Measurements from ENCODE around the gene TANGO6.

The TANGO6 gene

DNA sequence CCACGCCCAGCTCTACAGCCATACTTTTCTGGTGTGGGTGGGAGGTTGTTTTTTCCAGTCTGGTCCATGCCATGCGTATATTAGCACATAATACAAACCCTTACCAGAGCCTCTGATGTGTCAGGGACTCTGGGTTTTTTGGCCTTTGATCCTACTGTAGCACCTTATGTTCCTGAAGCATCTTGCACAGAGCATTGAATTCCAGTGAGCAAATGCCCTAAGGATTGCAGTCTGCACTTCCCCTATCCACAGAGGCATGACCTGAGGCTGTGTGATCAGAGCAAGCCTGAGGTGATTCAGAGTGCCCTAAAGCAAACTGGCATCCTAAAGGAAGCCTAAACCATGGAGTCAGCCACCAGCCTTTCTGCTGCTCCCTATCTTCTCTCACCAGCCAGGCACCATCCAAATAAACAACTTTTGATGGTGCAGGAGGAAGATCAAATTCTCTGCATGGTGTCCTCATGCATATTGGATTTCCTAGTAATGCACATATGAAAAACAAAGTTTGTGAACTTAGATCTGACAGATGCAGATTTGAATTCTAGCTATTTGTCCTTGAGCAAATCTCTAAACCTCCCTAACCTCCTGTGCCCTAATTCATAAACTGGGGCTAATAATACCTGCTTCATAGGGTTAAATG lies 220.9 kb downstream of the TANGO6 start:
- DNase-seq = no peak

DNA sequence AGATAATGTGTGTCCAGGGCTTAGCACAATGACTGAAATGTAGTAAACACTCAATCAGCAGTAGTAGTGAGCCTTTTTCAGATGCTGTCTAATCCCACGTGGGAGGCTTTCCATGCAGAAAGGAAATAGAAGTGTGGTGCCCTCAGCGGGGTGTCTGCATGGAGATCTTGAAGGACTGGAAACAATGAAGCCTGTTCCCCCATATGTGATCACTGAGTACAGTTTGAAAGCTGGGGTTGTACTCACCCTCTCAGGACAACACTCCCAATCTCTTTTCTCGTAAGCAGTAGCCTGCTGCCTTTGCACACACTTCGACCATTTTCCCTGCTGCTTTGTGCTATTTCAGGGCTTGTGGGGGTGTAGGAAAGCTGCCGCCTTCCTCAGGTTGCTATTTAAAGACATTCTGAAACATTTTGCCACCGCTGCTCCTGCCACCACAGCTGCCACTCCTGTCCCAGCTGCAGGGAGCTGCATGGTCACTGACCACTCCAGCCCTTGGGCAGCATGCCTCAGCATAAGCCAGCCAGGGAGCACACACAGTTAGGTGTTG lies 221.5 kb downstream of the TANGO6 start:
- no peak for DNase-seq

DNA sequence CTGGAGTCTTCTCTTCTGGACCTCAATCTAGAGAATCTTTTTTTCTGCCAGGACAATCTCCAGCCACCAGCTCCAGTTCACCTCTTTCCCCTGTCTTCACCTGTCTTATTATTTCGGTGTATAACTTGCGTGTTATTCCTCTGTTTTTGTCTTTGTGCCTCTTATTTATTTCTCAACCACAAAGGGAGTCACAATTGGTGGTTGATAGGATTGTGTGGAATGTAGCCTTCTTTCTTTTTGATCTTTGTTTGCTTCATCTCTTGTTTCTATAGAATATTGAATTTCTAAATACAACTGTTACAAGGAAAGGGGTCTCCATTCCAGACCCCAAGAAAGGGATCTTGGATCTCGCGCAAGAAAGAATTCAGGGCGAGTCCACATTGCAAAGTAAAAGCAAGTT lies 226.2 kb downstream of the TANGO6 start:
- no peak for DNase-seq

DNA sequence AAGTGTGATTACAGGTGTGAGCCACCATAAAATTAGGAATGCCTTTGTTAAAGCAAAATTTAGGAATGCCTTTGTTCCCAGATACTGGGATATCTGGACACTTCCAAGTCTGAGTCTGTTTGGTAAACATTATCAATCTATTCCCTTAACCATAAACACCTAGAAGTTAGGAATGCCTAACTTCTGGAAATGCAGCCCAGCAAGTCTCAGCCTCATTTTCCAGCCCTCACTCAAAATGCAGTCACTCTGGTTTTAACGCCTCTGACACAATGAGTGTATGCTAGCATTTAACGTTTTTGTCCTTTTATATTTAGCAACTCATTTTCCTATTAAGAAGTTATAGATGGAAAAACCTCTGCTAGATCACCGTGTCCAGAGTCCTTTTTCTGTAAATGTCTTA lies 227.7 kb downstream of the TANGO6 start:
- no peak for DNase-seq

DNA sequence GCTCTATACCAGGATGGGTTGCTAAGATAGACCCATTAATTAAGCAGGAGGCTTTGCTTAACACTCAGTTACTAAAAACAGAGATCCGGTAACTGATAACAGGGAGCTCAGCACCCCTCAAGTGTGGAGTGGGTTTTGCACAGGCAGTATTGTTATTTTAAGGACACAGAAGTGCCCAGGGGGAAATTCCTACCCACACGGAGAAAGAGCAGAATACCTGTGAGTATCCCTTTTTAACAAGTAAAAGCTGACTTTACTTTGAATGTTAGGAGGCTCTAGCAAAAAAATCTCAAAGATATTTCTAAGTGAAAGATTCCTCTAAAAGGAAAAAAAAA lies 229.3 kb downstream of the TANGO6 start:
- no peak for DNase-seq

DNA sequence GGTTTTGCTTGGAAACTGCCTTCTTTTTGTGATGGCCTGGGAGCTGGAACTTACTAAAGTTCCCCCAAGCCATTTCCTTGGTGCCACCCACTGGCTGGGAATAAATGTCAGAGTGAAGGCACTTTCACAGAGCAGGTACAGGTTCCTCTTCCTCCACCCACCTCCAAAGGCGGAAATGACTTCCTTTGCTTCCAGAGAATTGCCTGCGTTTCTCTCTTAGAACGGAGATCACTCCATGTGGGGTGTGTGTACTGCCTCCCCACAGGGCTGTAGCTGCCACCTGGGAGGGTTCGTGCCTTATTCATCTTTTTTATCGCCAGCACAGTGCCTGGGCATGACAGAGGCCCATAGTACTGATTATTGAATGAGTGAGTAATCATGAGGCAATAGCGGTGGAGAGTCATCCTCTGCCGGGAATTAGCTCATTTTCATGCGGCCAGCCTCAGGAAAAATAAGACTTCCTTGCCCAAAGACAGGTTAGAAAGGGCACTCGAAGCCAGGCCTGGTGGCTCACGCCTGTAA lies 229.9 kb downstream of the TANGO6 start:
- DNase-seq = no peak

DNA sequence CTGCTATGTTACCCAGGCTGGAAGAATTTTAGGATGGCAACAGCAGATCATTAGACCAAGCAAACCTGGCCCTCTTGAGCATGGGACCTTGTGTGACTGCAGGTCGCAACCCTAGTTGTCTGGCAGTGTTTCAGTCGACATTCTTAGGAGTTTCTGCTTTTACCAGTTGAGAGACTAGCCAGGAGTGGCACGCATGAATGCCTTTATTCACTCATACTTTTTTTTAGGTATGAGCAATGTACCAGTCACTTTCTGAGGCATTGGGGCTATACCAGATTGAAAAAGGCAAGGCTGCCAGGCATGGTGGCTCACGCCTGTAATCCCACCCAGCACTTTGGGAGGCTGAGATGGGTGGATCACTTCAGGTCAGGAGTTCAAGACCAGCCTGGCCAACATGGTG lies 233.9 kb downstream of the TANGO6 start:
- no peak for DNase-seq

DNA sequence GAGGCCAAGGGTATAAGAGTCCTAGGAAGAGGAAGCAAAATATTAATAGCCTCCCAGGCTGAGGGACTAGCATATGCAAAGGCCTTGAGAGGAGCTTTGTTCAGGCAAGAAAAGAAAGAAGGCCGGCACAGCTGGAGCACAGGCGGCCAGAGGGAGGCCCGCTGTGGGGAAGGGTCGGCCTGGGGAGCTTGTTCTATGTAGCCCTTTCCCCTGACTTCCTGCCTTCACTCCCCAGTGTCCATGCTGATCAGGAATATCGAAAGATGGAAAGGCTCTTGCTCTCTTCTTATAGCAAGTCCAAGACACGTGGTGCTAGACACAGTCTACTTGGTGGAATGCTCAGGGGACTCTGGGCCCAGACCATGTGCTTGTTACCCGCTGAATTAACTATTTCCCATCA lies 234.7 kb downstream of the TANGO6 start:
- DNase-seq = no peak

DNA sequence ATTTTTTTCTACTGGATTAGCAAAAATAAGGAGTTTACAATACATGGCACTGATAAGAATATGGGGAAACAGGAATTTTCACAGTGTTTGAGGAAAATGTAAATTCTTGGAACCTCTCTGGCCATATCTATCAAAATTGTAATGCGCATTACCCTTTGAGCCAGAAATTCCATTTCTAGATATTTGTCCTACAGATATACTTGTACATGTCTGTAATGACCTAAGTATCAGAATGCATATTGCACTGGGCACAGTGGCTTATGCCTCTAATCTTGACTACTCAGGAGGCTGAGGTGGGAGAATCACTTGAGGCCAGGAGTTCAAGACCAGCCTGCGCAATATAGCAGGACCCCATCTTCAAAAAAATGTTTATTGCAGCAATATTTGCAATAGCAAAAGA lies 236.4 kb downstream of the TANGO6 start:
- DNase-seq = no peak

DNA sequence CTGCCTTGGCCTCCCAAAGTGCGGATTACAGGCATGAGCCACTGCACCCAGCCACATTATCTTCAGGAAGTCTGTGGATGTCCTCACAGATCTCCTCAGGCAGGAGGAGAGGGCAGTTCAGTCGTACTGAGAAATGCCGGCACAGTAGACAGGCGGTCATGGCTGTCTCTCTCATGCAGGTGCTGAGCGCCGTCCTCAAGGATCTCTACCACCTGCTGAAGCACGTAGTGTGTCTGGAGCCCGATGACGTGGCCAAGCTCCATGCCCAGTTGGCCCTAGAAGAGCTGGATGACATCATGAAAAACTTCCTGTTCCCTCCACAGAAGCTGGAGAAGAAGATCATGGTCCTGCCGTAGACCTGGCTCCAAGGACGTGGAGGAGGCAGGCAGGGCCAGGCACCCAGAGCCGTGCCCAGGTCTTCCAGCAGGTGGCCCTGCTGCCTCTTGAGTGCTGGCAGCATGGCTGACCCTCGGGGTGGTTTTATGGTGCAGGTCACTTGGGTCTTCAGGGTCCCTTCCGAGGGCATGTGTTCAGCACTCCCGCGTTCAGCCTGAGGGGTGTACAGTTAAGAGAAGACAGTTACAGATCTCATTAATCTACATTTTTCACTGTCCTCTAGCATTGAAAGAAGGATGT lies 240.1 kb downstream of the TANGO6 start:
- DNase-seq = no peak

DNA sequence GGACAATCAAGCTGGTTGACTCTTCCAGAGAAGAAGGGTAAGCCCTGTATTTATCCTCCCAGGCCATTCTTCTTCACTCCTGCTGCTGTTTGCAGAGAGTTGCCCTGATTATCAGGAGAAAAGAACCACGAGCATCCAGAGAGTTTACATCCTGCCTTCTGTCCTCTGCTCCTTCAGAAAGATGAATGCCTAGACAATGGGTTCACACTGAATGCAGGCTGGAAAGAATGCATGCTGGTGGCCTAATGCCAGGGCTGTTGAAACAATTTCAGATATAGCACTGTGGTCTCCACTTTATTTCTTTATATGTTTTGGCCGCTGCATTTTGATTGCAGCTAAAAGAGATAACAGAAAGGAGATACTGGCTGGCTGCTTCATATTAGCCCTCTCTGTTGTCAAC lies 241.0 kb downstream of the TANGO6 start:
- no peak for DNase-seq

DNA sequence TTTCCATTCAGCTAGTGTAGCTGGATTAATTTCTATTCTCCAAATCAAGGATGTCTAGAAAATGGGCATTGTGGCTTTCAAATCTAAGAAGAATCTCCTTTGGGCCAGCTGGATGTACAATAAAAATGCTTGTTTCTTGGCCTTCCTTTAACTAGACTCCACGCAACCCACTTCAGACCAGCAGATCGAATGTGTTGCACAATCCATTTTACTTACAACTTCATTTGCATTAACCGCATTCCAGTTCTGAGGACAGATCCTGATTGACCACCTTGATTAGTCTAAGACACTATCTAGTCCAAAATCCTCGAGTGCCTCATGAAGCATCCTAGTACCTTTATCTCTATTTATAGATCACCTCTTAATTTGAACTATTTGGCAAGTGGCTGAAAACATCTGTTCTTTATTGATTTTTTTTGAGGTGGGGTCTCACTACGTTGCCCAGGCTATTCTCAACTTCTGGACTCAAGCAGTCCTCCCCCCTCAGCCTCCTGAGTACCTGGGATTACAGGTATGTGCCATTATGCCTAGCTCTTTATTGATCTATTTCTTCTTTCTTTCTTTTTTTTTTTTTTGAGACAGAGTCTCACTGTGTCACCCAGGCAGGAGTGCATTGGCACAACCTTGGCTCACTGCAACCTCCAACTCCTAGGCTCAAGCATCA lies 241.8 kb downstream of the TANGO6 start:
- DNase-seq = no peak

DNA sequence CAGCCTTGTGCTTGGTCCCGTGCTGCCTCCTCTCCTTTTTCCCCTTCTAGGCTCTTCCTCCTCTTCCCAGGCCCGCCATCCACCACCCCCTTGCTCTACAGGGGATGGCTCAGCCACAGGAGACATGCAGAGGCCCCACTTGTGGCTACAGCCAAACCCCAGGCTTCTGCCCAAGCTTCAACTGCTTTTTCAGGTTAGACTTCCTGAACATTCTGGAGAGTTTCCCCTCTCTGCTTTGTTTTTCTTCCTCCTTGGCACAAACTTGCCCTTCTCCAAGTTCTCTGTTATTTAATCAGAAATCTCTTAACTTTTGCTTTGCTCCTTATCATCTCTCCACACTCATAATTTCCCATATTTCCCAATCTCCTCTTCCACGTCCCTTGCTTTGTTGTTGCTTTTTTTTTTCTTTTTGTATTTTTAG lies 243.8 kb downstream of the TANGO6 start:
- DNase-seq = no peak

DNA sequence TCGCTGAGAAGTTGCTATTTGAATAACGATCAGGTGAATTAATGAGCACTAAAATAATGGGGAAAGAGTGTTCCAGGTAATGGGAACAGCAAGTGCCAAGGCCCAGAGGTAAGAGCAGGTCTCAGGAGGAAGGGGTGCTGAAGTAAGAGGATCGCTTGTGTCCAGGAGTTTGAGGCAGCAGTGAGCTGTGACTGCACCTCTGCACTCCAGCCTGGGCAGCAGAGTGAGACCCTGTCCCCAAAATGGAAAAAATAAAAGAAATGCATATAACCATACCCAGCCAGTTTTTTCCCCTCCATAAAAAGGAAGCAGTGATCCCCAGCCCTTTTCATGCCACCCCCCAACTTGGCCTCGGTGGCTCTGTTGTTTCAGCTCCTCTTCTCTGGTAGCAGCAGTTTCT lies 245.4 kb downstream of the TANGO6 start:
- DNase-seq = no peak

DNA sequence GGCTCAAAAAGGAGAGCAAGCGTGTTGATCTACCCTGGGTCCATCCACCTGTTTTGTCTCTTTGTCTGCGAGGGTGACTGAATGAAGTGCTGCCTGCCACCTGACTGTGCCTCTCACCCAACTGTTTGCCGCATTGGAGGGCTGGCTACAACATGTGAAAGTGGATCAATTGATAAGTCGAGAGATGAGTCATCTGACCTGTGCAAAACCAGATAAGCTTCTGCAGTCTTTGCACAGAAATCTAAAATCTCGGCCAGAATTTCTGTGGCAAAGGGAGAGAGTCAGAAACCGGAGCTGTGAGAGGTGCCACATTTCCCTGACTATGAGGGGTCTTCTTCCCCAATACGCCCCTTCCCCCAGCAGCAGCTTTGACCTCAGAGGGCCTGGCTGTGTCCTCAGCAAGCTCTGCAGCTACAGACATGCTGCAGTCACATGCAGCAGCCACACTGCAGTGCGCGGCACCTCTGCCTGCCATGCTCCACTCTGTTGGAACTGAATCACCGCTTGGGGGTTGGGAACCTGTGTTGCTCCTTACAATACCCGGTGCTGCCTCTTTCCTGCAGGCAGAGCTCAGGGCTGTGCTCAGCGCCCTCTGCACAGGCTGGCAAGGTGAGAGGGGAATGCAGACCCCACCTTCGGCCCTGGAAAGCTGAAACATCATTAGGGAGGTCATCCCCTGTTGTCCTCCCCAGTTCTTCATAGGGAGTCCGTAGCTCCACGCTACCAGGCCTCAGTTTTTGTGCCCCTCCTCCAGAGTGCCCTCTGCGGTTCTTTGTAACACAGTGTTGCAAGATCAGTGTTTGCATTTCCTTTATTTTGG lies 246.0 kb downstream of the TANGO6 start:
- no peak for DNase-seq

DNA sequence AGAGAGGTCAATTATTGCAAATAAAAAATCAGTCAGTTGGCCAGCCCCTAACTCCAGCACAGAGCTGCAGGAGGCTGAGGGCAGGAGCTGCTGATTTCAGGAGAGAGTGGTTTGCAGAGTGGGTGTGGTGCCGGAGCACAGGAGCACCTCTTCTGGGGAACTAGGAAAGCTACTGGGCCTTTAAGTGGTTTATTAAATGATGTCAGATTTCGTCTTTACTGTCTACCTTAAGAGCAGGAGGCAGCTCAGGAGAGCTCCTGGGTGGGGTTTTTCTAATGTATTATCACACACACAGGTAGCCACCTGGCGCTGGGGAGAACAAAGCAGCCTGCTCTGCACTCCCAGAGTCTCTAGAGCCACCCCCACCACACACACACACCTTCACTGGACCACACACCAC lies 250.6 kb downstream of the TANGO6 start:
- no peak for DNase-seq

DNA sequence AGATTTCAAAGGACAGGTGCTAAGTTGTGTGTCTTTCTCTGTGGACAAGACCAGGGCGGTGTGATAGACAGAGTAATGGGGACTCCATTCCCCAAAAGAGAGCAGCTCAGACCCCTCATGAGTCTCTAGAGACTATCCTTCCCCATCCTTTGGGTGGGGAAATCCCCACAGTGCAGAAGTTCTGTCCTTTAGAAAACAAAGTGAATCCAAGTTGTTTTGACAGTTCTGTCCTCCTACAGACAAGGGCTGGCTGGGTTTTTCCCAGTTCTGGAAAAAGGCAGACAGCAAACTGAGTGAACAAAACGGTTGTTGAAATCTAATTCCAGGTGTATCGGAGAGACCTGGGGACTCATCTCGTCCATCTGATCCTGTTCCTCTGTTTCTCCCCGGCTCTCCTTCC lies 251.2 kb downstream of the TANGO6 start:
- no peak for DNase-seq

DNA sequence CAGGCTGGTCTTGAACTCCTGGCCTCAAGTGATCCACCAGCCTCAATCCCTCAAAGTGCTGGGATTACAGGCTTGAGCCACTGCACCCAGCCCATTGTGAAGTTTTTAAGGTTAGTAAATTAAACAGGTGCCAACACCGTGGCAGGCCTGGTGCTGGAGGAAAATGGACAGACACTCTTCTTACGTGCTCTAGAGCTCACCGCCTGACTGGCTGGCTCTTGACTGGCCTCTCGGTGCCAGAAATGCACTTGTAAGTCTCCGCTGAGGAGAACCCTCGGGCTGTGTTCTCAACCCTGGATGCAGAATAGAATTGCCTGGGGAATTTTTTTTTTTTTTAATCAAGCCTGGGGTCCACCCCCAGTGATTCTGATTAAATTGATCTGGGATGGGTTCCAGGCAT lies 251.9 kb downstream of the TANGO6 start:
- DNase-seq = no peak

DNA sequence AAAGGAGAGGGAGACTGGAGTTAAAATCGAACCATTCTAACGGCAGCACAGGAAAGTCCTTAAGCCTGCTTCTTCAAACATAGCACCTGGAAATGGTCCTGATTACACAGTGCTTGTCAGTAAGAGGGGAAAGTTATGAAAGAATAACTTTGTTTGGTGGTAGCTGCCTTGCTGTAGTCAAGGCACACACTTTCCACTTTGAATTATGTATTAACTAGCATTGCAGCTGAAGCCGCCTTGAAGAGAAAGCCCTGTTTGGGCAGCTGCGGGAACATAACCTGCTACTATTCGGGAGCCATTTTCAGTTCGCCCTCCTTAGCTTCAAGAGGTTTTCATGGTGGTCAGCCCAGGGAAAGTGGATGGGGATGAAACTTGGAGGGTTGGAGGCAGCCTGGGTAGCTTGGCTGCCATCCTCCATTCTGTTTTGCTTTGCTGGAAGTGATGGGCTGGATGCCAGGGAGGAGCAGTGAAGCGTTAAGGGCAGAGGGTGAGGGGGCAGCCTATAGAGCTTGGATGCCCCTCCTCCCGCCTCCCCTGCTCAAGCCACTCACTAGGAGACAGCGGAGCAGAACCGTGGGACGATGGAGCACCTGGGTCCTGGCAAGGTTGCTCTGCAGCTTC lies 256.9 kb downstream of the TANGO6 start:
- DNase-seq = peak; percentile 49

DNA sequence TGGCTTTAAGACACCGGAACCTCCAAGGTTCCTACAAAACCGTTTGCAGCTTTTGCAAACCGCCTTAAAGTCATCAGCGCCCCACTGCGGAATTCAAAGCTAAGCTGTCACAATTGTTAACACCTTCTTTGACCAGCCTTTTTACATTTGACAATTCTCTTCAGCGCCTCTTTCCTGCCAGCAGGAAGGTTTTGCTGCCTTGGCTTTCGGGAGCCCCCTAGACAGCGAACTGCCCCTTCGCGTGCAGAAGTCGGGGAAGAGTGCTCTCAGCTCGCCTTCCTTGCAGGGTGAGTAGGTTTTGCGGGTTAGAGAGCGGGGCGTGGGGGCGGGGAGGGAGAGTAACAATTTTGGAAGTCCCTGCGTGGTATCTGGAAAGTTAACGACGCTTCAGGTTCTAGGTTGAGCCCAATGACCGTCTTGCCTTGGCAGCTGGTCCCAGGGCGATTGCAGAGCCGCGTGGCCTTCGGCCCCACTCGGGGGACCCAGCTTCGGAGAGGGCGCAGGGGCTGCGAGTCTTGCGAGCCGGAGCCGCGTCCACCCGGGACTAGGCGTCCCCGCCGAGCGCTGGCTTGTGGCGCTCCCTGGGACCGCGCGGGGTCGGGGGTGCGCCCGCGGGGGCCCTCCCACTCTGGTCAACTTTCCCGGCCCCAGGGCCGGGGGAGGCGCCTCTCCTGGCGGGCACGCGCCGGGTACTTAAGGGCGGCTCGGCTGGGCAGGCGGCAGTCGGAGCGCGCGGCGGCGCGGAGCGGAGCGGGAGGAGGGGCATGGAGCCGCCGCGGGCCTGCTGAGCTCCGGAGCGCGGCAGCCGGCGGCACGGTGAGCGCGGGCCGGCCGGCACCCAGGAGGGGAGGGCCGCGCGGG lies 262.4 kb downstream of the TANGO6 start, which contains the start of gene HAS3:
Gene HAS3, plus strand, starts transcription at position 153 of the 861 bp plus-strand sequence. CDS start 3,743 bp downstream, outside the sequence.
- DNase-seq = peak; percentile 79

DNA sequence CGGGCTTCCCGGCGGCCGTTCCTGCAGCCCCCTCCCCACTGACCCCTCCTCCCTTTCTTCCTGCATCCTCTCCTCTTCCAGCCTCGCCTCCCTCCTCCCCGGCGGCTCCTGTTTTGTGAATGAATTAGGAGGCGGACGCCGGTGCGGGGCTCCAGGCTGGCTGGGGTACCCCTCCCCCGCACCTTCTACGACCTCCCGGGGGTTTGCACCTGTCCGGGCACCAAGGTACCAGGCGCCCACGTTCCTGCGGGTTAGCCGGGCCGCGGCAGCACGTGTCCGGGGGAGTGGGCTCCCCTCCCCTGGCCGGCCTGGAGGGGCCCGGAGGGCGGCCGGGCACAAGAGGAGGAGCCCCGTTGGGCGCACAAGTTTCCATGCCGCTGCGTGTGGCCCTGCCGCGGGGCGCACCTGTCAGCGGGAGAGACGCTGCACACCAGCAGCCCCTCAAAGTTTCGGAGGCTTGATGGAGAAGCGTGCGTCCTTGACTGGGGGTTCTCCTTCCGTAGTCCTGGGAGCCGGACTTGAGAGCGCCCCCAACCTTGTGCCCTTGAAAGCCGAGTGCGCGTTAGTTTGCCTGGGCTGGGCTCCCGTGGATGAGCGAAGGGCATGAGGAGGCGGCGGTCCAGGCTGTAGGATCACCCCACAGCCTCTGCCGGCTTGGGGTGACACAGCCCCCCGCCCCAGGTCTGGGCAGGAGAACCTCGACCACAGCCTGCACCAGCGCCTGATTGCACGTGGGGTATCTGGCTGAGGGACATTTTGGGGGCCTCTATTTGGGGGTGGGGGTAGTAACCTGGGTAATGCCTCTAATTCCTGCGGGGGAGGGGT lies 263.4 kb downstream of the TANGO6 start:
- DNase-seq = peak; percentile 55

All from eye (tissue), 1 donor.